ENCODE data around the gene GPANK1. TPM values are rescaled to one million over a fixed set of nuclear protein-coding genes. Genes with fewer than 3 reads are reported as not detected.

GPANK1 gene
- total and polyA plus RNA-seq, 2 of the 13 experiments (the other 11 are each of a cell fraction or from before 2014, with no cell fraction given): 15.4 to 22.8 TPM

DNA sequence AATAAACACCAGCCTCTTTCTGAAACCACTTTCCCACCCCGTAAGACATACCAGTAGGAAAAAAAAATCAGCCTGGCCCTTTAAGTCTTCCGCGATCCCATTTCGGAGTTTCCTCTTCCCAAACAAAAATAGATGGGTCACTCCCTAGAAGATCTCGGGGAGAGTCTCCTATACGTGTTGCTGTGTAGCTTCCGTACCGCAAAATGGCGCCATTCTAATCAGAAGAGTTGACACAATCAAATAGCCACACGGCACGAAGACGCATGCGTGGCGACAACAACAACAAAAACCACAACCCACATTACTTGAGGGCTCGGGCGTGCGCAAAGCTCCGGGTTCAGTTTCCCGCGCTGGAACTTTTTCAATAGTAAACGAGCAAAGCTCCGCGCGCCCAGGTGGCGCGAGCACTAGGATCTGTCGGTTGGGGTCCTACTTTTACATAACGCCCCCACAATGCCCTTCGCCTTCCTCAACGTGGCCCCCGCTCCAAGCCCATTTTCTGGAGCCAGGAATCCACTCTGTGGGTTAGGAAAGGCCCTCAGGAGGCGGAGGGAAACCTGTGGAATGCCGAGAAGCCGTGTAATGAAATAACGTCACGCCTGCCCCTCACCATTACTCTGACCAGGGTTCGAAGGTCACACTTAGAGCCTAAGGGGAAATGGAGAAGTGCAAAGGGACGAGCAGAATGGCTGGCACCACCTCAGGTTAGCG lies at the start of gene GPANK1 (continued):
- TF ChIP-seq KLF11 (CRISPR knock-in tag; IDR thresholded peaks at IDR 0.05): 0 out of 2 replicates have a peak, but pooled peaks have one; percentile 74
- TF ChIP-seq, protein P1, sequence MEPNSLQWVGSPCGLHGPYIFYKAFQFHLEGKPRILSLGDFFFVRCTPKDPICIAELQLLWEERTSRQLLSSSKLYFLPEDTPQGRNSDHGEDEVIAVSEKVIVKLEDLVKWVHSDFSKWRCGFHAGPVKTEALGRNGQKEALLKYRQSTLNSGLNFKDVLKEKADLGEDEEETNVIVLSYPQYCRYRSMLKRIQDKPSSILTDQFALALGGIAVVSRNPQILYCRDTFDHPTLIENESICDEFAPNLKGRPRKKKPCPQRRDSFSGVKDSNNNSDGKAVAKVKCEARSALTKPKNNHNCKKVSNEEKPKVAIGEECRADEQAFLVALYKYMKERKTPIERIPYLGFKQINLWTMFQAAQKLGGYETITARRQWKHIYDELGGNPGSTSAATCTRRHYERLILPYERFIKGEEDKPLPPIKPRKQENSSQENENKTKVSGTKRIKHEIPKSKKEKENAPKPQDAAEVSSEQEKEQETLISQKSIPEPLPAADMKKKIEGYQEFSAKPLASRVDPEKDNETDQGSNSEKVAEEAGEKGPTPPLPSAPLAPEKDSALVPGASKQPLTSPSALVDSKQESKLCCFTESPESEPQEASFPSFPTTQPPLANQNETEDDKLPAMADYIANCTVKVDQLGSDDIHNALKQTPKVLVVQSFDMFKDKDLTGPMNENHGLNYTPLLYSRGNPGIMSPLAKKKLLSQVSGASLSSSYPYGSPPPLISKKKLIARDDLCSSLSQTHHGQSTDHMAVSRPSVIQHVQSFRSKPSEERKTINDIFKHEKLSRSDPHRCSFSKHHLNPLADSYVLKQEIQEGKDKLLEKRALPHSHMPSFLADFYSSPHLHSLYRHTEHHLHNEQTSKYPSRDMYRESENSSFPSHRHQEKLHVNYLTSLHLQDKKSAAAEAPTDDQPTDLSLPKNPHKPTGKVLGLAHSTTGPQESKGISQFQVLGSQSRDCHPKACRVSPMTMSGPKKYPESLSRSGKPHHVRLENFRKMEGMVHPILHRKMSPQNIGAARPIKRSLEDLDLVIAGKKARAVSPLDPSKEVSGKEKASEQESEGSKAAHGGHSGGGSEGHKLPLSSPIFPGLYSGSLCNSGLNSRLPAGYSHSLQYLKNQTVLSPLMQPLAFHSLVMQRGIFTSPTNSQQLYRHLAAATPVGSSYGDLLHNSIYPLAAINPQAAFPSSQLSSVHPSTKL (CRISPR knock-in tag; IDR thresholded peaks at IDR 0.05): no peak
- peak; percentile 57; the same call in 1 of the 2 replicates for TF ChIP-seq CHCHD3 (CRISPR knock-in tag; IDR thresholded peaks at IDR 0.05)
- peak; percentile 52 for TF ChIP-seq ZBTB7A (CRISPR knock-in tag; IDR thresholded peaks at IDR 0.05)
- TF ChIP-seq HNRNPH1 (optimal IDR thresholded peaks at IDR 0.05; ENCODE audit: low read depth, low read length): no peak
- TF ChIP-seq, protein P2, sequence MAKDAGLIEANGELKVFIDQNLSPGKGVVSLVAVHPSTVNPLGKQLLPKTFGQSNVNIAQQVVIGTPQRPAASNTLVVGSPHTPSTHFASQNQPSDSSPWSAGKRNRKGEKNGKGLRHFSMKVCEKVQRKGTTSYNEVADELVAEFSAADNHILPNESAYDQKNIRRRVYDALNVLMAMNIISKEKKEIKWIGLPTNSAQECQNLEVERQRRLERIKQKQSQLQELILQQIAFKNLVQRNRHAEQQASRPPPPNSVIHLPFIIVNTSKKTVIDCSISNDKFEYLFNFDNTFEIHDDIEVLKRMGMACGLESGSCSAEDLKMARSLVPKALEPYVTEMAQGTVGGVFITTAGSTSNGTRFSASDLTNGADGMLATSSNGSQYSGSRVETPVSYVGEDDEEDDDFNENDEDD (CRISPR knock-in tag; IDR thresholded peaks at IDR 0.05; ENCODE audit: borderline replicate concordance): peak; percentile 96
- TF ChIP-seq, protein P3, sequence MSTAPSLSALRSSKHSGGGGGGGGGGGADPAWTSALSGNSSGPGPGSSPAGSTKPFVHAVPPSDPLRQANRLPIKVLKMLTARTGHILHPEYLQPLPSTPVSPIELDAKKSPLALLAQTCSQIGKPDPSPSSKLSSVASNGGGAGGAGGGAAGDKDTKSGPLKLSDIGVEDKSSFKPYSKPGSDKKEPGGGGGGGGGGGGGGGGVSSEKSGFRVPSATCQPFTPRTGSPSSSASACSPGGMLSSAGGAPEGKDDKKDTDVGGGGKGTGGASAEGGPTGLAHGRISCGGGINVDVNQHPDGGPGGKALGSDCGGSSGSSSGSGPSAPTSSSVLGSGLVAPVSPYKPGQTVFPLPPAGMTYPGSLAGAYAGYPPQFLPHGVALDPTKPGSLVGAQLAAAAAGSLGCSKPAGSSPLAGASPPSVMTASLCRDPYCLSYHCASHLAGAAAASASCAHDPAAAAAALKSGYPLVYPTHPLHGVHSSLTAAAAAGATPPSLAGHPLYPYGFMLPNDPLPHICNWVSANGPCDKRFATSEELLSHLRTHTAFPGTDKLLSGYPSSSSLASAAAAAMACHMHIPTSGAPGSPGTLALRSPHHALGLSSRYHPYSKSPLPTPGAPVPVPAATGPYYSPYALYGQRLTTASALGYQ (CRISPR knock-in tag; IDR thresholded peaks at IDR 0.05): no peak
- no peak for TF ChIP-seq ZNF782 (CRISPR knock-in tag; IDR thresholded peaks at IDR 0.05; ENCODE audit: borderline replicate concordance)
- TF ChIP-seq ZFP37 (CRISPR knock-in tag; IDR thresholded peaks at IDR 0.05; ENCODE audit: borderline replicate concordance): peak; percentile 42; the same call in 1 of the 2 replicates
- TF ChIP-seq ZNF10 (CRISPR knock-in tag; IDR thresholded peaks at IDR 0.05; ENCODE audit: borderline replicate concordance, low read depth): no peak
- TF ChIP-seq MAFG (CRISPR knock-in tag; IDR thresholded peaks at IDR 0.05): no peak
- no peak for TF ChIP-seq AGO1 (IDR thresholded peaks at IDR 0.05; ENCODE audit: low read depth, low read length, poor library complexity, severe bottlenecking)
- no peak for TF ChIP-seq KMT2B (CRISPR knock-in tag; IDR thresholded peaks at IDR 0.05)
- no peak for TF ChIP-seq PCBP2 (optimal IDR thresholded peaks at IDR 0.05; ENCODE audit: low read depth, low read length, poor library complexity, severe bottlenecking)
- TF ChIP-seq, protein P4, sequence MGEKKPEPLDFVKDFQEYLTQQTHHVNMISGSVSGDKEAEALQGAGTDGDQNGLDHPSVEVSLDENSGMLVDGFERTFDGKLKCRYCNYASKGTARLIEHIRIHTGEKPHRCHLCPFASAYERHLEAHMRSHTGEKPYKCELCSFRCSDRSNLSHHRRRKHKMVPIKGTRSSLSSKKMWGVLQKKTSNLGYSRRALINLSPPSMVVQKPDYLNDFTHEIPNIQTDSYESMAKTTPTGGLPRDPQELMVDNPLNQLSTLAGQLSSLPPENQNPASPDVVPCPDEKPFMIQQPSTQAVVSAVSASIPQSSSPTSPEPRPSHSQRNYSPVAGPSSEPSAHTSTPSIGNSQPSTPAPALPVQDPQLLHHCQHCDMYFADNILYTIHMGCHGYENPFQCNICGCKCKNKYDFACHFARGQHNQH (CRISPR knock-in tag; IDR thresholded peaks at IDR 0.05): peak; percentile 87
- peak; percentile 65 for TF ChIP-seq IKZF4 (CRISPR knock-in tag; IDR thresholded peaks at IDR 0.05; ENCODE audit: borderline replicate concordance, low read depth, not compliant biosample characterization)
- TF ChIP-seq ETV6 (CRISPR knock-in tag; conservative IDR thresholded peaks at IDR 0.05): peak; percentile 62; the same call in 1 of the 2 replicates
- TF ChIP-seq, protein P5, sequence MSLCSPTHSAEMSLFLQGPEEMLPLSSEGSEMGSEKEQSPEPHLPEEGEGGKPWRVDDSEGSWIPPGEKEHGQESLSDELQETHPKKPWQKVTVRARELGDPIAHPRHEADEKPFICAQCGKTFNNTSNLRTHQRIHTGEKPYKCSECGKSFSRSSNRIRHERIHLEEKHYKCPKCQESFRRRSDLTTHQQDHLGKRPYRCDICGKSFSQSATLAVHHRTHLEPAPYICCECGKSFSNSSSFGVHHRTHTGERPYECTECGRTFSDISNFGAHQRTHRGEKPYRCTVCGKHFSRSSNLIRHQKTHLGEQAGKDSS (CRISPR knock-in tag; IDR thresholded peaks at IDR 0.05; ENCODE audit: borderline replicate concordance, low read depth): no peak

All from HepG2 (cell line).